ENCODE results near the gene PNMA3.
"Not testable (repeated sequence)": the region's sequence is repeated elsewhere in the genome, so short reads cannot be mapped to it uniquely, and the experiment has no call there.

Gene PNMA3, protein sequence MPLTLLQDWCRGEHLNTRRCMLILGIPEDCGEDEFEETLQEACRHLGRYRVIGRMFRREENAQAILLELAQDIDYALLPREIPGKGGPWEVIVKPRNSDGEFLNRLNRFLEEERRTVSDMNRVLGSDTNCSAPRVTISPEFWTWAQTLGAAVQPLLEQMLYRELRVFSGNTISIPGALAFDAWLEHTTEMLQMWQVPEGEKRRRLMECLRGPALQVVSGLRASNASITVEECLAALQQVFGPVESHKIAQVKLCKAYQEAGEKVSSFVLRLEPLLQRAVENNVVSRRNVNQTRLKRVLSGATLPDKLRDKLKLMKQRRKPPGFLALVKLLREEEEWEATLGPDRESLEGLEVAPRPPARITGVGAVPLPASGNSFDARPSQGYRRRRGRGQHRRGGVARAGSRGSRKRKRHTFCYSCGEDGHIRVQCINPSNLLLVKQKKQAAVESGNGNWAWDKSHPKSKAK

DNA sequence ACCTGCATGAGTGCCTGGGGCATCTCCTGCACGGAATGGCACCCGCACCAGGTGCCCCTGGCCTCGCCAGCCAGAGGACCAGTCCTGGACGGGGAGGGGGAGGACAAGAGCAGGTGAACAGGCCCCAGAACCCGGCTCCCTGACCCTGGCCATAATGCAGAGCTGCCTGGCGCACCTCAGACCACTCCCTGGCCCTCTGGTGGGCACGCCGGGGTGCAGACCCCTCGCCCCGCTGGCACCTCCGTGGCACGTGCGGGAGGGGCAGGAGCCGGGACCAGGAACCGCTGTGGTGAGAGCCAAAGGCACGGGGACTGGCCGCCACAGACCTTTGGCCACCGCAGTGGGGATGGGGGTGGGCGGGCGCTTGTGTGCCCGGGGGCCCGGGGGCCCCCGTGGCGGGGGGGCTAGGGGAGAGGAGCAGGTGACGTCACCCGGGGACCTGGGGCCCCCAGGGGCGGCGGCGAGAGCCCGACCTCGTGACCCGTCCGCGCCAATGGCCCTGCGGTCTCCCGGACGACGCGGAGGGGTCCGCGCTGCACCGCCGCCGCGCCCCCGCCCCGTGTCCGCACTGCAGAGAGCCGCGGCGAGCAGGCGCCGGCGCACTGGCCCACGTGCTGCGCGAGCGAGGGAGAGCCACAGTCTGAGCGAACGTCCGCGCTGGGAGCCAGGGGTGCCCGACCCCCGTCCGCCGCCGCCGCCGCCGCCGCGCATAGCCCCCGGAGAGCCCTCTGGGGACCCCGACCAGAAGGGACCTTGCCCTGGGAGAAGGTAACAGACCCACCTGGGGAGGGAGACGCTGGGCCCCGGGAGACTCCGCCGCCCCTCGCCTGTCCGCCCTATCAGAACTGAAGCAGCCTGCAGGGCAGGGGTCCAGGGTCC lies at the start of gene PNMA3:
TSS of gene PNMA3 (plus strand) at position 600 of the 879 bp plus-strand sequence. CDS start 586 bp downstream, outside the sequence.
- DNase-seq (ENCODE audit: low spot score), result no peak

DNA sequence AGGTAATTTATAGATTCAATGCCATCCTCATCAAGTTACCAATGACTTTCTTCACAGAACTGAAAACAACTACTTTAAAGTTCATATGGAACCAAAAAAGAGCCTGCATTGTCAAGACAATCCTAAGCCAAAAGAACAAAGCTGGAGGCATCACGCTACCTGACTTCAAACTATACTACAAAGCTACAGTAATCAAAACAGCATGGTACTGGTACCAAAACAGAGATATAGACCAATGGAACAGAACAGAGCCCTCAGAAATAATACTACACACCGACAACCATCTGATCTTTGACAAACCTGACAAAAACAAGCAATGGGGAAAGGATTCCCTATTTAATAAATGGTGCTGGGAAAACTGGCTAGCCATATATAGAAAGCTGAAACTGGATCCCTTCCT lies 39.1 kb upstream of the PNMA3 start:
- not testable (repeated sequence) for DNase-seq (ENCODE audit: low spot score)

DNA sequence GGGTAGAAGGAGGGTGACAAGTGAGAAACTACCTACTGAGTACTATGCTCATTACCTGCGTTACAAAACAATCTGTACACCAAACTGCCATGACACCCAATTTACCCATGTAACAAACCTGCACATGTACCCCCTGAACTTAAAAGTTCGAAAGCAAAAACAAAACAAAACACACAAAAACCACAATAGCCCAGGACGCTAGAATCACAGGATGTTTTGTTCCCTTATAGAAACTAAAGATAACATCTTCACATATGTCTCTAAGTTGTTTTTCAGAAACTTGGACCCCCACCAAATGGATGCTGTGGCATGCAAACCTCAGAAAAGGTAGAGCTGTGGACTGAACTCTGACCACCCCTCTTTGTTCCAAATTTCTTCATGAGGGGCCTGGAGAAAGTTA lies 37.1 kb upstream of the PNMA3 start:
- DNase-seq (ENCODE audit: low spot score), result no peak

DNA sequence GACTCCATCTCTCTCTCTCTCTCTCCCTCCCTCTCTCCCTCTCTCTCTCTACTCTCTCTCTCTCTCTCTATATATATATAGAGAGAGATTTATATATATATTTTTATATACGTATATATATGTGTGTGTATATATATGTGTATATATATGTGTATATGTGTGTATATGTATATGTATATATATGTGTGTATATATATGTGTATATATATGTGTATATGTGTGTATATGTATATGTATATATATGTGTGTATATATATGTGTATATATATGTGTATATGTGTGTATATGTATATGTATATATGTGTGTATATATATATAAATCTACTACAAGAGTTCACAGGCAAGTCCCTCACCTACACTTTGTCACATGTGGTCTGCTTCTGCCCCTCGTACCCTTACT lies 29.8 kb upstream of the PNMA3 start:
- not testable (repeated sequence) for DNase-seq (ENCODE audit: low spot score)

DNA sequence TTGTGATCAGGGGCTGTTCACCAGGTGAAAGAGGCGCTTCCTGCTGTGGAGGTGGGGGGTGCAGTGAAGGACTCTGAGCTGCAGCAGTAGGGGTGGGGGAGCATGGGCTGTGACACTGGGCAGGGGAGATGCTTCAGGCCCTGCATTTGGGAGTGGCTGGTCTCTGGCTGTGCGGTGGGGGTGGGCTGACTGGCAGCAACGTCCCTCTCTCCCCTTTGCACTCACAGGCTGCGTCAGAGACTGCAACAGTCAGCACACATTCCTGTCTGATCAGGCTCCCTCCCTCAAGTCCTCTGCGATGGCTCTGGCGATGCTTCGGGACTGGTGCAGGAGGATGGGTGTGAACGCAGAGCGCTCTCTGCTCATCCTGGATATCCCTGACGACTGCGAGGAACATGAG lies 27.8 kb upstream of the PNMA3 start:
- not testable (repeated sequence) for DNase-seq (ENCODE audit: low spot score)

DNA sequence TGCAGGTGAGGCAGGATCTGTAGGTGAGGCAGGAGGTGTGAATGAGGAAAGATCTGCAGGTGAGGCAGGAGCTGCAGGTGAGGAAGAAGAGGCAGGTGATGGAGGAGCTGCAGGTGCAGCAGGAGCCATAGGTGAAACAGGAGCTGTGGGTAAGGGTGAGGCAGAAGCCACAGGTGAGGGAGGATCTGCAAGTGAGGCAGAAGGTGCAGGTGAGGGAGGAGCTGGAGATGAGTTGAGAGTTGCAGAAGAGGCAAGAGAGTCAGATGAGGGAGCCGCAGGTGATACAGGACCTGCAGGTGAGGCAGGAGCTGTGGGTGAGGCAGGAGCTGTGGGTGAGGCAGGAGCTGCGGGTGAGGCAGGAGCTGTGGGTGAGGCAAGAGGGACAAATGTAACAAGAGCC lies 27.1 kb upstream of the PNMA3 start:
- DNase-seq (ENCODE audit: low spot score), result no peak

DNA sequence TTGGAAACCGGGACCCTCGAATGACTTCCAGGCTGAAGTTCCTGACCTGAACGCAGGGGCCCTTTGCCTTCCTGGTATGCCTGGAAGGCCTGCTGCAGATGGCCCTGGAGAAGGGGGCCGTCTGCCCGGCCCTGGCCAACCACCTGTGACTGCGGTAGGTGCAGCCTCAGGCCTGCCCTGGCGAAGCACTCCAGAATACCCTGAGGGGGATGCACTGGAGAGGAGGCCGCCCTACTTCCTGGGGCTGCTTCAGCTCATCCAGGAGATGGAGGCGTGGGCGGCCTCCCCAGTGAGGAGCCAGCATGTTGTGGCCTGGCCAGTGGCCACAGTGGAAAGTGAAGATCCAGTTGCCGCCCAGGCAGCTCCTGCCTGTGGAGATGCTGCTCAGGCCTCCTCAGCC lies 26.4 kb upstream of the PNMA3 start:
- DNase-seq (ENCODE audit: low spot score), result no peak

DNA sequence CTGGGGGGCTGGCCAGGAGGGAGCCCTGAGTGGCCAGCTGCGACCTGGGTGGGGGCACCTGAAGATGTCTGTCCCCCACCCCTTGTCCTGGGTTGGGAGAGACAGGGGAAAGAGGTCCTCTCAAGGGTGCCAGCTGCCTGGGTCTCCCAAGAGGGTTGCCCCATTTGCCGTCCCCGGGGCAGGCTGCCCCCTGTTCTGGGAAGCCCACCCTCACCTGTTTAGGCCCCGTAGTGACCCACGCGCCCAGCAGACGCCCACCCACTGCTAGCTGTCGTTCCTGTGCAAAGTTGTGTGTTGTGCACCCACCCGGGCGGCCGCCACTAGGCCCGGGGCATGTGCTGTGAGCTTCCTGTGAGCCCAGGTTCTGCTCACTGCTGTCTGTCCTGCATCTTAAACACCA lies 25.5 kb upstream of the PNMA3 start:
- no peak for DNase-seq (ENCODE audit: low spot score)

DNA sequence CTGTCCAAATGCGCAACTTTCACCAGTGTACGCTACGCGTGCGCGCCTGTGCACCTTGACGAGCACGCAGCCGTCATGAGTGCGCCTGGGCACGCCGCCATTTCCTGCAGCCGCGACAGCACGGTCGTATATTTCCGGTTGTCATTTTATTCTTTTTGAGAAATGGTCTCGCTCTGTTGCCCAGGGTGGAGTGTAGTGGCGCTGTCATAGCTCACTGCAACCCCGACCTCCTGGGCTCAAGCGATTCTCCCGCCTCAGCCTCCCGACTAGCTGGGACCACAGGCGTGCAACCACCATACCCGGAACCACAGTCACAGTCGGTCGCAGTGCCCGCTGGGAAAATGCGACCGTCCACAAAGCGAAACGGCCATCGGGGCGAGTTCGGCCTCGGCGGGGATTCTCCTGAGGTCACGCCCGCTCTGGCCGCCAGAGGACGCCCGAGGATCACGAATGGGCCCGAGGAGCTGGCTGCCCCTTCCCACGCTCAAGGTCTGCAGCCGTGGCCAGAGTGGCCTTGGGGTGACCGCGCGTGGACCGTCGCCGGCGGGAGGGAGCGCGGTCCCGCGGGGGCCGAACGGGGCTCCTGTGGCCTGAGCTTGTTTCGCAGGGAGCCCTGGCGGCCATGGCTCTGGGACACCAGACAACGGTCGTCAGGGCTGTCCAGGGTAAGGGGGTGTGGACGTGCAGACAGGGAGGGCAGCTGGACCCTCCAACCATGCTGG lies 23.7 kb upstream of the PNMA3 start:
- DNase-seq (ENCODE audit: low spot score), result peak; percentile 81

DNA sequence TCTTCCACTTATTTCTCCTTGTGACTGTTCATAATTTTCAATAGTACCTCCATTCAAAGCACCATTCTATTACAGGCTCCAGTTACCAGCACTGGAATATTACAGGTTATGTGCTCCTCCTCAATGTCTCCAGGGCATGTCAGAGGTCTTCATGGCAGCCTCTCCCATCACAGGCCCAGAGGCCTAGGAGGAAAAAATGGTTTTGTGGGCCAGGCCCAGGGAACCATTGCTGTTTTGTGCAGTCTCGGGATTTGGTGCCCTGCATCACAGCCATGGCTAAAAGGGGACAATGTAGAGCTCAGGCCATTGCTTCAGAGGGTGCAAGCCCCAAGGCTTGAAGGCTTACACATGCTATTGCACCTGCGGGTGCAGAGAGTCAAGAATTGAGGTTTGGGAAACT lies 7.2 kb upstream of the PNMA3 start:
- DNase-seq (ENCODE audit: low spot score), result no peak

DNA sequence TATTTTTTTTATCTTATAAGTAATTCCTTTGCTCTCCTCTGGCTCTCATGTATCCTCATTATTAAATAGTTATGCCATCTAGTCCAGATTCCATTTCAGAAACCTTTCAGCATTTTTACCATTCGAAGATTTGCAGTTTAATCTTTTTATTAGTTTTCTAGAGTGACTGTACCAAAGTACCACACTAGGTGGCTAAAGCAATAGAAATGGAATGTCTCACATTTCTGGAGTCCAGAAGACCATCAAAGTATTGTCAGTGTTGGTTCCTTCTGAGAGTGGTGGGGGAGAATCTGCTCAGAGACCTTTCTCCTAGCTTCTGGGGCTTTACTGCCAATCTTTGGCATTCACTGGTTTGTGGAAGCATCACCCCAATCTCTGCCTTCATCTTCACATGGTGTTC lies 3.7 kb upstream of the PNMA3 start:
- DNase-seq (ENCODE audit: low spot score), result no peak

DNA sequence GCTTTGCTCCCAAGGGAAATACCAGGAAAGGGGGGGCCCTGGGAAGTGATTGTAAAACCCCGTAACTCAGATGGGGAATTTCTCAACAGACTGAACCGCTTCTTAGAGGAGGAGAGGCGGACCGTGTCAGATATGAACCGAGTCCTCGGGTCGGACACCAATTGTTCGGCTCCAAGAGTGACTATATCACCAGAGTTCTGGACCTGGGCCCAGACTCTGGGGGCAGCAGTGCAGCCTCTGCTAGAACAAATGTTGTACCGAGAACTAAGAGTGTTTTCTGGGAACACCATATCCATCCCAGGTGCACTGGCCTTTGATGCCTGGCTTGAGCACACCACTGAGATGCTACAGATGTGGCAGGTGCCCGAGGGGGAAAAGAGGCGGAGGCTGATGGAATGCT lies 1.0 kb downstream of the PNMA3 start:
- no peak for DNase-seq (ENCODE audit: low spot score)

DNA sequence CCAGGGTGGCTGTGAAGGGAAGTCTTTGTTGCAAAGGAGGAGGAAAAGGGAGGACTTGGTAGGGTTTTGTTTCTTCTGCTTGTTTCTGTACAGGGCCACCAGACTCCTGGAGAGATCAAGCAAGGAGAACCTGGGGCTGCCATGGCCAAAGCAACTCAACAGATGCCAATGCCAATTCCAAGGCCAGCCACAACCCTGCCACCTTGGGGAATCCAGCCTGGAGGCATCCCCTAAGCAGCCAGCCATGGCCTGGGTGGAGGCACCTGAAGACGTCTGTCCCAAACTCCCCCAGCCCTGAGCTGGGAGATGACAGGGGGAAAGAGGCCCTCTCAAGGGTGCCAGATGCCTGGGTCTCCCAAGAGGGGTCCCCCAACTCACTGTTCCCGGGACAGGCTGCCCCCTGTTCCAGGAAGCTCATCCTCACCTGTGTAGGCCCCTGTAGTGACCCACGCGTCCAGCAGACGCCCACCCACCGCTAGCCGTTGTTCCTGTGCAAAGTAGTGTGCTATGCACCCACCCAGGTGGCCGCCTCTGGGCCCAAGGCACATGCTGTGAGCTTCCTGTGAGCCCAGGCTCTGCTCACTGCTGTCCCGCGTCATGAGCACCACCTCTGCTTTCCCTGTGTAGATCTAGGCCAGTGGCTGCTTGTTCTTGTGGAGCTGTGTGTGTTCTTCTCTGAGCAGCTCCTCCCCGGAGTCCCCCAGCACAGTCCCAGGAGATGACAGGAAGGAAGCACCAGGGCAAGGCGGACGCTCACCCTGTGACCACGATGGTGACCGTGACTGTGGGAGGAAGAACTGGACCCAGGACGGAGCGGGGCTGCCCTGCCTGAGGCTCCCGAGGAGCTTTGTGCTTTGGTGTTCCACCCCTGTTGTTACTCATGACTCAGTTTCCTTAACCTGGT lies 3.2 kb downstream of the PNMA3 start:
- no peak for DNase-seq (ENCODE audit: low spot score)

DNA sequence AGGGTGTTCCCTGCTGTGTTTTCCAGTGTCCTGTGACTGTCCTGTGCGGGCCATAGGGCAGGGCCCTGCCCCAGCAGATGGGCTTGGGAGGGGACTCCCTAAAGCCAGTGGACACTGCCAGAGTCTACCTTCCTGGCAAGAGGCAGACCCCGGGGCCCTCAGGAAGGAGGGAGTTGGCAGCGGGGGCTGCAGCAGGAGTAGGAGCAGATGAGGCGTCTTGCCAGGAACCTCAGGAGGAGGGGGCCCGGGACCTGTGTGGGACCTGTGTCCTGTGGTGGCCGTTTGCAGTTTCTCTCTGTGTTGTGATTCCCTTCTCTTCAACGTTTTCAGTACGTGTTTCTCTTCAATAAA lies 3.8 kb downstream of the PNMA3 start:
- DNase-seq (ENCODE audit: low spot score), result no peak

DNA sequence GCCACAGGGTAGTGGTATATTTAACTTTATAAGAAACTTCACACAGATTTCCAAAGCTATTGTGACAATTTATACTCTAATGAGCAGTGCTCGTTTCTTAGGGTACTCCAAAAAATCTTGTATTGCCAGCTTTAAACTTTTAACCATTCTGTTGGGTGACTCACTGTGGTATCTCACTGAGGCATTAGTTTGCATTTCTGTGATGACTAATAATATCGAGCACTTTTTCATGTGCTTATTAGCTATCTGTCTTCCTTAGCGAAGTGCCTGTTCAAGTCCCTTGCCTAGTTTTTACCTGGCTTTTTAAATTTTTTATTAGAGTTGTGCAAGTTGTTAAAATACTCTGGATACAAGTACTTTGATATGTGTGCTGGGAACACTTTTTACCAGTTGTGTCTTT lies 5.5 kb downstream of the PNMA3 start:
- DNase-seq (ENCODE audit: low spot score), result peak; percentile 42

DNA sequence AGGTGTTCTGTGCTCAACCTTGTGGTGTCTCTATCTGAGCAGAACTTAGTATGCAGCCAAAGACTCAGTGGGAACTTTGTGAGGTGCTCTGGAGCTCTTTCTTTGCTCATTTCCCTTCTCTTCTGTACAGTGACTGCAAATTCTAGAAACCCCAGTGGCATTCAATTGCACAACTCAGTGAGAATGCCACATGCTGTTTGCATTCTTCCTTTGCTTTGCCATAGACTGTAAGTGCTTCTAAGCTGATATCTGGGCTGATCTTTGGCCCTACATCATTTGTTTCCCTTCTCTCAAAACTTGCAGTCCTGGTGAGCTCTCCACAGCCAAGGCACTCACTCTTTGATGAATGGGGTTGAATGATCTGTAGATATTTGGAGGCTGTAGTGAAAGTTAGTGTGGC lies 7.0 kb downstream of the PNMA3 start:
- peak; percentile 18 for DNase-seq (ENCODE audit: low spot score)

DNA sequence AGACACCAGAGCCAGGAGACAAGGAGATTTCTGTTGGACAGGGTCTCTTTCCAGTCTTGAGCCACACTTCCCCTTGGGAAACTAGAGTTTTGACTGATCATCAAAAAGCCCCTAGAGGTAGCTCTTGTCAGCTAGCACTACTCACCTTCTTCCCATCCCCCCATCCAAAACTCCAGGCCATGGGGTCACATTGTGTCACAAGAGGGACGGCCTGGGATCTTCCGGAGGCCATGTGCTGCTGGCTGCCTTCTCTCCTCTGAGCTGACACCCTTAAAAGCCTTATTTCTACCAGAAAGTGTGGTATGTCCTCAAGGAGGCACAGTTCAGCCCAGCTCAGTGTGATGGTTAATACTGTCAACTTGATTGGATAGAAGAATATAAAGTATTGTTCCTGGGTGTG lies 7.8 kb downstream of the PNMA3 start:
- no peak for DNase-seq (ENCODE audit: low spot score)

DNA sequence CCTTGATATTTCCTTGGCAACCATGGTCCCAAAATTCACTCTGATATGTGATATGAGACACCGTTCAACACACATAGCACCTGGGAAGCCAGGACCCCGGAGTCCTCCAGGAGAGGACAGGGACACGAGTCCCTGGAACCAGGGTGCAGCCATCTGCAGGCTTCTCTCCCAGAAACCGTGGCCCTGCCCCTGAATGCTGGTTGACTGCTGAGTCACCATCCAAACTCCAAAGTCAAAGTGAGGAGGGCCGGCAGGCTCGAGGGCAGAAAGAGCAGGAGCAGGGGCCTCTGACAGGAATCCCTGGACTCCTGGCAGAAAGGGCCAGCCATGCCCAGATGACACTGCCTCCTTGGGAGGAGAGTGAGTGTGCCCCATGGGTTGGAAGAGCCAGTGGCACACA lies 9.1 kb downstream of the PNMA3 start:
- no peak for DNase-seq (ENCODE audit: low spot score)

DNA sequence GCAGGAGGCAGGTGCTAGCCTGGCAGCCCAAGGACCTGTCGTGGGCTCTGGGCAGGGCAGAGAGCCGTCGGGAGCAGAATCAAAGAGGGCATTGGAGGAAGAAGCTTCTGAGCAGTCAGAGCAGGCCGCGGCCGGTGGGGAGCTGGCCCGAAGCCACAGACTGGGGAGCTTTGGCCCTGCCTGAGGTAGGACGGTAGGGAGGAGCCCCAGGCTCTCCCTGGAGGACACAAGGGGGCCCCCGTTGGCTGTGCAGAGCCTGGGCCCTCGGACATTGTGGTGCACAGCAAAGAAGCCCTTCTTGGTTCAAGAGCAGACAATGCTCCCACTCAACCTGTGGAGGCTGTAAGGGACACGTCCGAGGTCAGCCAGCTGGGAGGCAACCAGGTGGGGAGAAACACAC lies 10.1 kb downstream of the PNMA3 start:
- not testable (repeated sequence) for DNase-seq (ENCODE audit: low spot score)

DNA sequence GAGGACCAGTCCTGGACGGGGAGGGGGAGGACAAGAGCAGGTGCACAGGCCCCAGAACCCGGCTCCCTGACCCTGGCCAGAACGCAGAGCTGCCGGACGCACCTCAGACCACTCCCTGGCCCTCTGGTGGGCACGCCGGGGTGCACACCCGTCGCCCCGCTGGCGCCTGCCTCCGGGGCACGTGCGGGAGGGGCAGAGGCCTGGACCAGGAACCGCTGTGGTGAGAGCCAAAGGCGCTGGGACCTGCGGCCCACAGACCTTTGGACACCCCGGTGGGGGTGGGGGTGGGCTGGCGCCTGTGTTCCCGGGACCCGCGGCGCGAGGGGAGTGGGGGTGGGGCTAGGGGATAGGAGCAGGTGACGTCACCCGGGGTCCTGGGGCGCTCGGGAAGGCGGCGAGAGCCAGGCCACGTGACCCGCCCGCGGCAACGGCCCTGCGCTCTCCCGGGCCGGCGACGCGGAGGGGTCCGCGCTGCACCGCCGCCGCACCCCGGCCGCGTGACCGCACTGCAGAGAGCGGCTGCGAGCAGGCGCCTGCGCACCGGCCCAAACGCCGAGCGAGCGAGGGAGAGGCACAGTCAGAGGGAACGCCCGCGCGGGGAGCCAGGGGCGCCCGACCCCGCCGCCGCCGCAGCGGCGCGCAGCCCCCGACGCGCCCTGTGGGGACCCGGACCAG lies 15.8 kb downstream of the PNMA3 start, which contains the start of gene PNMA6A:
TSS of gene PNMA6A (plus strand) at position 546 of the 675 bp plus-strand sequence. CDS start 609 bp downstream, outside the sequence.
- not testable (repeated sequence) for DNase-seq (ENCODE audit: low spot score)

DNA sequence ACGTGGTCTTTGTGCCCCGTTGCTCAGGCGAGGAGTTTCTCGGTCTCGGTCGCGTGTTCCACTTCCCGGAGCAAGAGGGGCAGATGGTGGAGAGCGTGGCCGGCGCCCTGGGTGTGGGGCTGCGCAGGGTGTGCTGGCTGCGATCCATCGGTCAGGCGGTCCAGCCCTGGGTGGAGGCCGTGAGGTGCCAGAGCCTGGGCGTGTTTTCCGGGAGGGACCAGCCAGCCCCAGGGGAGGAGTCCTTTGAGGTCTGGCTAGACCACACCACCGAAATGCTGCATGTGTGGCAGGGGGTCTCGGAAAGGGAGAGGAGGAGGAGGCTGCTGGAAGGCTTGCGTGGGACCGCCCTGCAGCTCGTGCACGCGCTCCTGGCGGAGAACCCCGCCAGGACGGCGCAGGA lies 17.1 kb downstream of the PNMA3 start:
- not testable (repeated sequence) for DNase-seq (ENCODE audit: low spot score)

Measured in GM03348 (cell line).